Measurements from ENCODE around the gene UBE4A.

Gene UBE4A

GRCh38 chr11:118341815-118342489 lies 17.4 kb upstream of the UBE4A start:
- DNase-seq: no peak

- no peak for DNase-seq
Observed at GRCh38 chr11:118342503-118343161, 16.8 kb upstream of the UBE4A start, which contains the start of gene CD3D. CD3D (minus strand) TSS chr11:118342705; CDS start chr11:118342607, 98 bp downstream.

DNA sequence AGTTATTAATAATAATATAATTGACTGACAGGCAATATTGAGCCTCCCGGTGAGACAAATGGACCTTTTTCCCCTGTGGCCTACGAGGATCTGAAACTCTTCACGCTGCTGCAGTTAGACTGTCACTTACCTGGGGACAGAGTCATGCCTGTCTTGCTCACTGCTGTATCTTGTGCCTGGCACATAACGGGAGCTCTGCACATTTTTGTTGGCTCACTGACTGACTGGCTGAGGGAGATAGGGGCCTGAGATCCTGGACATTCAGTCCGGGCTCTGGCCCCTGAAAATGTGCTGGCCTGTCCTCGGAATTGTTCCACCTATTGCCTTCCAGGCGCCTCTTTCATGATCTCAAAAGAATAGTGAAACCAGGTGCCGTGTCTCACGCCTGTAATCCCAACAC lies 16.2 kb upstream of the UBE4A start:
- DNase-seq: no peak

DNA sequence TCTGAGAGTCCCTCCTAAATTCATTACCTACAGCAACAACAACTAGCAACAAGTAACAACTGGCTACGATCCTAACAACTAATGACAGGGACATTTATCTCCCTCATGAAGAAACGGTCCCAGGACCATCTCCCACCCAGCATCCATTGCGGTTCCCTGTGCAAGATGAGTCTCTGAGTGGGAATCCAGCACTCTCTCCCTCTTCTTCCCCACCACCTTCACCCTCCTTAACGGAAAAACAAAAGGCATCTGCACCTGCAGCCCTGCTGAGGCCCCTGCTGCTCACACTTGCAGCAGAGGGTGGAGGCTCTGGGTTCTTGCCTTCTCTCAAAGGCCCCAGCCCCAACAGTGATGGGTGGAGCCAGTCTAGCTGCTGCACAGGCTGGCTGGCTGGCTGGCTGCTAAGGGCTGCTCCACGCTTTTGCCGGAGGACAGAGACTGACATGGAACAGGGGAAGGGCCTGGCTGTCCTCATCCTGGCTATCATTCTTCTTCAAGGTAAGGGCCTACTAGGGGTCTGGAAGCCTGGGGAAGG lies 15.4 kb upstream of the UBE4A start, which contains the start of gene CD3G:
TSS of gene CD3G (plus strand) at position 364 of the 535 bp plus-strand sequence. CDS start at position 444, 80 bp downstream.
- DNase-seq: no peak

- no peak for DNase-seq
Observed at GRCh38 chr11:118349475-118349874, 9.9 kb upstream of the UBE4A start.

GRCh38 chr11:118353084-118353710 lies 6.2 kb upstream of the UBE4A start:
- peak; percentile 11 for DNase-seq

- no peak for DNase-seq
Observed at GRCh38 chr11:118358071-118358470, 1.3 kb upstream of the UBE4A start.

DNA sequence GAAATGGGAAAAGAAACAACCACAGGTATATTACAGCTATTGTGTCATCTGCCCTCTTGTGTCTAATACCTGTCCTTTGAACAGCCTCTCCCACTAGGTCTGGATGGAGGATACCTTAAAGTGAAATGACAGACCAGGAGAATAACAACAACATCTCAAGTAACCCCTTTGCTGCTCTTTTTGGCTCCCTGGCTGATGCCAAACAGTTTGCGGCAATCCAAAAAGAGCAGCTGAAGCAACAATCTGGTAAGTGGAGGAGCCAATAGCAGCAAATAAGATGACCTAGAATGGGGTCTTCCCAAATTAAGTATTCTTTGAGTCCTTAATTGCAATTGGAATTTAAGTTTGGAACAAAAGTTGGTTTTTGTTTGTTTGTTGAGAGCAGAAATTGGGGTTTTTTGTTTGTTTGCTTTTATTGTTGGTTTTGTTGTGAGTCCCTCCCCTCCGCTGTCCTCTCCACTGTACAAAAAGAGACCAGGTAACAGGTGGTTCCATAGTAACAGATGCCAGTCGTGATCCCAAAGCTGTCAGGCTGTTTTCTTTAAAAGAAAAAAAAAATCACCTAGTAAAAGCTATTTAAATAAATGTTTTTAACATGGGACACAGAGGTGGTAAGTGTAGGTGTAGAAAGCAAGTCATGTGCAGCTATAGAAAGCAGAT lies 5.7 kb downstream of the UBE4A start:
- no peak for DNase-seq

DNA sequence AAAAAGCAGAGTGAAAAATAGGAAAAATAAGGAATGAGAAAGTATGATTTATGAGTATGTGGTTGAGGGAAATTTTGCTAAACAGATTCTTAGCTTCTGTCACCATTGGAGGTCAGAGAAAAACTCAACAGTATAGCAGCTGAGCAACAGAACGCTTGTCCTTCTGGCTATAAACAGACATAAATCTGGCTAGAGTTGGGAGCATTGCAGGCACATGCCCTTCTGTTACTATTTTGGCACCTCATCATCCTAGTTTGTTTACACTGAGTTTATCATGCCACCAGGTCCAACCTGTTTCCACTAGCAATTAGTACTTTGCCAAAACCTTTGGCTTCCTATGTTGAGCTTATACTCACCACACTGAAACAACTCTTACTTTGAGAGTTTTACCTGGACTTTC lies 6.9 kb downstream of the UBE4A start:
- DNase-seq: no peak

GRCh38 chr11:118370774-118371173 lies 11.4 kb downstream of the UBE4A start:
- no peak for DNase-seq

DNA sequence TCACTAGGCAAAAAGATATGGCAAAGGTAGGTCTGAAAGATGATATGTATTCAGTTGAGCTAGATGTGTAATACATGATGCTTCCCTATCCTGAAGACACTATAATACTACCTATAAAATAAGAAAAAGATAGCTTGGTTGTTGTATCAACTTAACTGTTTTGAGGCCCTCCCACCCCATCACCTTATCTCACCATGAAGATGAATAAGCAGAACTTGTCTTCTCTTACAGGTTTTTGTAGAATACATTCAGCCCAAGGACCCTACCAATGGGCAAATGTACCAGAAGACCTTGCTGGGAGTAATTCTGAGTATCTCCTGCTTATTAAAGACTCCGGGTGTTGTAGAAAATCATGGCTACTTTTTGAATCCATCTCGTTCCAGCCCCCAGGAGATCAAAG lies 13.9 kb downstream of the UBE4A start:
- DNase-seq: no peak

DNA sequence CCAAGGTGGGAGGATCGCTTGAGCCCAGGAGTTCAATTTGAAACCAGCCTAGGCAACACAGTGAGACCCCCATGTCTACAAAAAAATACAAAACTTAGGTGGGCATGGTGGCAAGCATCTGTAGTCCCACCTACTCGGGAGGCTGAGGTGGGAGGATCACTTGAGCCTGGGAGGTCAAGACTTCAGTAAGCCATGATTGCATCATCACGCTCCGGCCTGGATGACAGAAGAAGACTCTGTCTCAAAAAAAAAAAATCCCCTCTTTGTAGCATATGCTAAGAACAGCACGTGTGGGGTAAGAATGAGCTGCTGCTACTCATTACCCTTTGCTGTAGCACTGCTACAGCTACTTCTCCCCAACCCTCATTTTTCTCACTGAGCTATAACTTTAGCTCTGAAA lies 14.5 kb downstream of the UBE4A start:
- DNase-seq: no peak

GRCh38 chr11:118374729-118375128 lies 15.3 kb downstream of the UBE4A start:
- DNase-seq: peak; percentile 32

DNA sequence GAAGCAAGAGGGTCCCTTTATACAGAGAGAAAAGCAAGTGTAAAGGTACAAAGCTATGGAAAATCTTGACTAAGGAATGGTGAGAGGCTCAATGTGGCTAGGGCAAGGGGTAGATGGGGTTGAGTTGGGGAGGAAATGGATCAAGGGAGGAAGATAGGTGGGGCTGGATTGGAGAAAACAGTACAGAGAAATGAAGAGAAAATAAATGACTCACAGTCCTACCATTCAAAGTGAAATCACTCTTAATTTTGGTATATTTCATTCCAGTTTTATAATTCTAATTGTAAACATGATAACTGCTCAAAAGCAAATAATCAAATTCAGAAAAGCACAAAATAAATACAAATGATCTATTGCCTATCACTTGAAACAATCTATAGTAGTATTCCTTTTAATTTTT lies 16.6 kb downstream of the UBE4A start:
- no peak for DNase-seq

GRCh38 chr11:118379497-118379896 lies 20.1 kb downstream of the UBE4A start:
- no peak for DNase-seq

GRCh38 chr11:118380571-118380970 lies 21.2 kb downstream of the UBE4A start:
- no peak for DNase-seq

DNA sequence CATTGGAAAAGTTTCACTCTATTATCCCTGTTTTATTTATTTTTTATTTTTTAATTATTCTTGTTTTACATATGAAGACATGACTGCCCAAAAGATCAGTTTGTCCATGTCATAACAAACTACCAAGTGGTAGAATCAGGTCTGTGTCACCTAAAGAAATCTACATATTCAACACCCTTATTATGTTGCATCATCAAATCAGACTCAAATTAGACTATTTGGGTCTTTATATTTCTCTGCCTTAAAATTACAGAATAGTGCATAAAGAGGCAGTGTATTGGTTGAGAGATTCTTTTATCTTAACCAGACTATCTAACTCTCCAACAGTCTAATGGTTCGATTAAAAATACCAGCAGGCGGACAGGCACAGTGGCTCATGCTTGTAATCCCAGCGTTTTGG lies 23.6 kb downstream of the UBE4A start:
- DNase-seq: no peak

DNA sequence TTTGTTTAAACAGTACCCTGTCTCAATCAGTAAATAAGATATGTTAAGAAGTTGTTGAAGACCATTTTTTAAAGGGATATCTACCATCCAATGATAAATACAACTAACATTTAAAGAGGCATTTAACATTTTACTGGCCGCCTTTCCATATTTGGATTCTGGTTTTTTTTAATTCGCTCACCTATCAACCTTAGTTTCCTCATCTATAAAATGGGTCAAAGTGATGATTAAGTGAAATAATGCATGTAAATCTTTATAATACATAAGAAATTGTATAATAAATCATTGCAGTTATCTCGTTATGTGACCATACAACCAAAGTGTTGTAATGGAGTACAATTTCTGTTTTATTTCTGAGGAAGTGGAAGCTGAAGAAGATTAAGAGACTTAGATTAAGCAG lies 24.3 kb downstream of the UBE4A start:
- DNase-seq: peak; percentile 2

- DNase-seq: no peak
Observed at GRCh38 chr11:118396097-118396501, 36.7 kb downstream of the UBE4A start.

- DNase-seq: no peak
Observed at GRCh38 chr11:118397448-118397847, 38.0 kb downstream of the UBE4A start.

- peak; percentile 24 for DNase-seq
Observed at GRCh38 chr11:118398791-118399559, 39.6 kb downstream of the UBE4A start.

DNA sequence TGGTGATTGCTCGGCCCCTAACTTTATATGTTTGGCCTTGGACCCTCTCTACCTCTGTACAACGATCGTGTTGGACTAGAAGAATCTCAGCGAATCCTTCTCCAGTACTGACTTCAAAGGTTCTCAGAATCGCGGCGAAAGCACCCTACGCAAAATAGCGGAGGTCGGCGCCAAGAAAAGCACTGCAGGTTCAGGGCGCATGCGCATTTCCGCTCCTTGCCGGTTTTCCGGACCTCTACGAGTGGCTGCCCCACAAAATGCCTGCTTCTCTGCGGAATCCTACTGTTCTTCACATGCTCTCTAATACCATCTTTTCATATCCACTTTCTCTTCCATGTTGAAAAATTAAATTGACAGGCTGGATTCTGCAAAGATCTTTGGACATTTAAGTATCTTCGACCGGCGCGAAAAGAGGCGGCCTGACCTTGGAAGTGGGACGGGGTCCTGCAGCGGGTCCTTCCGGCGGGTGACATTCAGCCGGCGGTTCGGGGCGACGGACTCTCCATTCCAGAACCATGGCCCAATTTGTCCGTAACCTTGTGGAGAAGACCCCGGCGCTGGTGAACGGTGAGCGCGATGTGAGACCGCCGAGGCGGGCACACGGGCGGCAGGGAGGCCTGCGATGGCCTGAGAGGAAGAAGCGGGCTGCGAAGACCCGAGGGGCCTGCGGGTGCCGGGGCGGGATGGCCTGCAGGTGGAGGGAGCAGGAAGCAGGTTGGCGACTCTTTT lies 41.9 kb downstream of the UBE4A start, which contains the start of gene ATP5MG:
TSS of gene ATP5MG (plus strand) at position 456 of the 729 bp plus-strand sequence. CDS start at position 516, 60 bp downstream.
- peak; percentile 93 for DNase-seq
